Left kidney (tissue), 2 donors: ENCODE measurements around the gene UPF1. TPM values are rescaled to one million over a fixed set of nuclear protein-coding genes. Genes with fewer than 3 reads are reported as not detected.
"Not testable (repeated sequence)": the region's sequence is repeated elsewhere in the genome, so short reads cannot be mapped to it uniquely, and the experiment has no call there.

Experiments used
- DNase-seq: peaks from one replicate; pipeline ENCODE4 v3.0.0-alpha.2; 2013
- polyA plus RNA-seq: library from polyadenylated mRNA; unstranded; fragments of 120-200 nt; gene quantifications from one replicate; pipeline ENCODE4 v1.2.1, GENCODE V29; 2013; ENCODE audit not compliant: insufficient read length

UPF1 gene
- polyA plus RNA-seq, 1 donor: 49.1 TPM

DNA sequence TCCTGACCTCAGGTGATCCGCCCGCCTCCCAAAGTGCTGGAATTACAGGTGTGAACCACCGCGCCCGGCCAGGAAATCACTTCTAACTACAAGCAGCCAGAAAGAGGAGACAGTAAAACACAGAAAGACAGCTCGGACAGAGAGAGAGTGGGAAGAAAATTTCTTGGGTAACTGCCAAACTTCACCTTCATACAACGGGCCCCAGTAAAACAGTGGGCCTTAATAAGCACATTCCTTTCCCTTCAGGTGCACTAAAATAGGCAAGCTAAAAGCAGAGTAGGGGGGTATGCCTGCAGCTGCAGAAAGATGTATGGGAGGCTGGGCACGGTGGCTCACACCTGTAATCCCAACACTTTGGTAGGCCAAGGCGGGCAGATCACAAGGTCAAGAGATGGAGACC lies 85.8 kb downstream of the UPF1 start:
- not testable (repeated sequence) for DNase-seq

Other genes with a start within 250 kb of the UPF1 start
- gene REX1BD, start 243.2 kb upstream of the UPF1 start, polyA plus RNA-seq: 22.5 TPM
- 3.4 TPM for gene CRLF1, start 225.2 kb upstream of the UPF1 start, polyA plus RNA-seq
- 2.5 TPM for gene TMEM59L, start 219.1 kb upstream of the UPF1 start, polyA plus RNA-seq
- gene KLHL26, start 194.9 kb upstream of the UPF1 start, polyA plus RNA-seq: 5.2 TPM
- 16.7 TPM for gene CRTC1, start 148.3 kb upstream of the UPF1 start, polyA plus RNA-seq
- gene COMP, start 40.7 kb upstream of the UPF1 start, polyA plus RNA-seq: 0.55 TPM
- 4.5 TPM for gene CERS1, start 64.2 kb downstream of the UPF1 start, polyA plus RNA-seq
- gene COPE, start 87.4 kb downstream of the UPF1 start, polyA plus RNA-seq: 89.5 TPM
- gene DDX49, start 87.8 kb downstream of the UPF1 start, polyA plus RNA-seq: 40.2 TPM
- gene HOMER3, start 109.3 kb downstream of the UPF1 start, polyA plus RNA-seq: 48.2 TPM
- gene SUGP2, start 201.6 kb downstream of the UPF1 start, polyA plus RNA-seq: 129 TPM
- gene ARMC6, start 201.6 kb downstream of the UPF1 start, polyA plus RNA-seq: 40.9 TPM
- gene SLC25A42, start 232.0 kb downstream of the UPF1 start, polyA plus RNA-seq: 20.0 TPM